G401 (cell line): Measurements from ENCODE around the gene PFKFB3. TPM values are rescaled to one million over a fixed set of nuclear protein-coding genes. Genes with fewer than 3 reads are reported as not detected.

ENCODE experiments used
- DNase-seq: peaks from one replicate; pipeline ENCODE4 v3.0.0-alpha.2; 2015; ENCODE audit warnings: low spot score
- in situ Hi-C: cut with HindIII; loops from 2 replicates; pipeline ENCODE4 v1.10.0; 2016; ENCODE audit warnings: low sequenced_read_pairs, mixed read lengths
- total RNA-seq: library from RNA; depleted of rRNA; stranded (reverse); fragments of >200 nt; shearing (Covaris generic); gene quantifications from 2 replicates; pipeline ENCODE4 v1.2.3, GENCODE V29; 2014

Gene PFKFB3
- total RNA-seq, 1 experiment from 2014 or later, result 11.0 TPM

- DNase-seq, result no peak
- in situ Hi-C loops, result no loop called here
Observed at GRCh38 chr10:6254201-6254600, 51.5 kb downstream of the PFKFB3 start.

GRCh38 chr10:6255548-6256061 lies 52.9 kb downstream of the PFKFB3 start:
- in situ Hi-C loops, result no loop called here
- DNase-seq, result no peak

- DNase-seq, result no peak
- in situ Hi-C loops, result no loop called here
Observed at GRCh38 chr10:6256439-6256838, 53.7 kb downstream of the PFKFB3 start.

- in situ Hi-C loops, result no loop called here
- no peak for DNase-seq
Observed at GRCh38 chr10:6259153-6259552, 56.4 kb downstream of the PFKFB3 start.

- in situ Hi-C loops, result no loop called here
- DNase-seq, result no peak
Observed at GRCh38 chr10:6260843-6261242, 58.1 kb downstream of the PFKFB3 start.

GRCh38 chr10:6267941-6268340 lies 65.2 kb downstream of the PFKFB3 start:
- in situ Hi-C loops, result no loop called here
- no peak for DNase-seq

- in situ Hi-C loops, result no loop called here
- no peak for DNase-seq
Observed at GRCh38 chr10:6269432-6269831, 66.7 kb downstream of the PFKFB3 start.

GRCh38 chr10:6269953-6270867 lies 67.5 kb downstream of the PFKFB3 start:
- in situ Hi-C loops, result no loop called here
- no peak for DNase-seq

GRCh38 chr10:6270951-6271350 lies 68.2 kb downstream of the PFKFB3 start:
- in situ Hi-C loops, result no loop called here
- peak; percentile 37 for DNase-seq

- in situ Hi-C loops, result no loop called here
Observed at GRCh38 chr10:6271663-6272062, 68.9 kb downstream of the PFKFB3 start.

GRCh38 chr10:6272126-6272525 lies 69.4 kb downstream of the PFKFB3 start:
- DNase-seq, result no peak
- in situ Hi-C loops, result no loop called here

More at GRCh38 chr10:6271663-6272062, 68.9 kb downstream of the PFKFB3 start:
- no peak for DNase-seq

GRCh38 chr10:6273351-6273750 lies 70.6 kb downstream of the PFKFB3 start:
- in situ Hi-C loops, result no loop called here
- DNase-seq, result no peak

GRCh38 chr10:6274040-6274439 lies 71.3 kb downstream of the PFKFB3 start:
- in situ Hi-C loops, result no loop called here

GRCh38 chr10:6274484-6274883 lies 71.8 kb downstream of the PFKFB3 start:
- DNase-seq, result no peak
- in situ Hi-C loops, result no loop called here

More at GRCh38 chr10:6274040-6274439, 71.3 kb downstream of the PFKFB3 start:
- no peak for DNase-seq

GRCh38 chr10:6275022-6275997 lies 72.6 kb downstream of the PFKFB3 start:
- in situ Hi-C loops, result no loop called here
- DNase-seq, result peak; percentile 21

GRCh38 chr10:6276356-6276755 lies 73.6 kb downstream of the PFKFB3 start:
- in situ Hi-C loops, result no loop called here
- no peak for DNase-seq

- in situ Hi-C loops, result no loop called here
- DNase-seq, result no peak
Observed at GRCh38 chr10:6278519-6279120, 75.9 kb downstream of the PFKFB3 start.

- in situ Hi-C loops, result no loop called here
- no peak for DNase-seq
Observed at GRCh38 chr10:6279540-6280267, 77.0 kb downstream of the PFKFB3 start.

- peak; percentile 72 for DNase-seq
Observed at GRCh38 chr10:6280291-6280690, 77.6 kb downstream of the PFKFB3 start.

More at GRCh38 chr10:6280291-6280690, 77.6 kb downstream of the PFKFB3 start:
- in situ Hi-C loops, result no loop called here
